Thoracic aorta (tissue), 2 donors: ENCODE measurements around the gene TMEM183A. TPM values are rescaled to one million over a fixed set of nuclear protein-coding genes. Genes with fewer than 3 reads are reported as not detected.

Source experiments
- ATAC-seq: fragments of 150-250 bp; one replicate; pipeline ENCODE4 v1.8.0; 2017; ENCODE audit warnings: low read depth; ENCODE audit not compliant: insufficient number of reproducible peaks, low FRiP score
- DNase-seq: peaks from one replicate; pipeline ENCODE4 v3.0.0-alpha.2; 2020; ENCODE audit warnings: low spot score
- H3K27ac ChIP-seq, 2 donors: fragments of 200-600 bp; sonication (generic); 1 replicate in 1 of 2; 2 replicates in 1 of 2; pipeline ENCODE4 v1.5.1; 2016; ENCODE audit warnings: mild to moderate bottlenecking in 2 of 2, moderate library complexity in 2 of 2
- H3K27me3 ChIP-seq: fragments of 200-600 bp; sonication (generic); replicated peaks from 2 replicates; pipeline ENCODE4 v1.6.0; 2016; ENCODE audit warnings: mild to moderate bottlenecking; ENCODE audit not compliant: insufficient read depth
- H3K36me3 ChIP-seq: fragments of 200-600 bp; sonication (generic); one replicate; pipeline ENCODE4 v1.5.1; 2016
- H3K4me1 ChIP-seq, 2 donors: fragments of 200-600 bp; sonication (generic); 1 replicate in 1 of 2; 2 replicates in 1 of 2; pipeline versions ENCODE4 v1.5.1 to v1.6.0; 2016; ENCODE audit warnings: low read depth in 2 of 2, mild to moderate bottlenecking in 1 of 2; ENCODE audit not compliant: control insufficient read depth in 1 of 2
- H3K4me3 ChIP-seq: fragments of 200-600 bp; sonication (generic); 2 replicates; pipeline ENCODE4 v1.5.1; 2016; ENCODE audit warnings: mild to moderate bottlenecking
- H3K9me3 ChIP-seq: fragments of 200-600 bp; sonication (generic); 2 replicates; pipeline ENCODE4 v1.5.1; 2016
- CTCF ChIP-seq: fragments of 200-600 bp; sonication (generic); IDR thresholded peaks from one replicate; pipeline ENCODE4 v1.5.1; 2019; ENCODE audit warnings: antibody characterized with exemption
- total RNA-seq, 2 donors: library from RNA; depleted of rRNA; stranded (reverse); fragments of >200 nt; gene quantifications; one replicate each; pipeline versions ENCODE4 v1.1.0 to v1.2.3, GENCODE V29; 2016

The TMEM183A gene
- total RNA-seq, 2 donors from 2014 or later: 54.3 to 72.6 TPM

DNA sequence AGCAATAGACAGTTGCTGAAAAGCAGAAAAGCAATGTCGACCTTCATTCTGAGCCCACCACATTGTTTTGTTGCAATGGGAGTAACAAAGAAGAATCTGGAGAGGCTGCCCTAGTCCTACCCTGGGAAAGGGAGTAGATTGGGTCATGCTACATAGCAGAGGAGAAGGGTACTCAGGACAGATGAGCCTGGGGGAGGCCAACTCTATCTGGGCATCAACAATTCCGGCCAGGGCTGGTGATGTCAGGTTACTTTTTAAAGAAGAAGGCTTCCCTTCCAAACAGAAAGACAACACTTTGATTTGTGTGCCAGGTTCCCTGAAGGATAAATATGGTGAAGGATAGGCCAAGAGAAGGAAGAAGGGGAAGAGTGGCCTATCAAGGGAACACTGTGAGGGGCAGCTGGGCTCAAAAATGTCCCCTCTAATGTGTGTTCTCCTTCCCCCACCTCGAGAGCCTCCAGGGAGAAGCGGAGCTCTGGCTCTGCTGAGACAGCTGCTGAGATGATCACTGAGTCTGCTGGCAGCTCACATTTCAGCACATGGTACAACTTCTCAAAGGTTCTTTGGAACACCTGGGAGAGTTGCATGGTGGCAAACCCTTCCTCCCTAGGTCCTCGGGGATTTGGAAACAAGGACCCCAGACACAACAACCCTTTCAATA lies 45.8 kb upstream of the TMEM183A start:
- no peak for DNase-seq
- no peak for ATAC-seq
- H3K27ac ChIP-seq: no peak overlapping the region
- no peaks in the 10 kb centered on the region for H3K27me3 ChIP-seq
- H3K4me3 ChIP-seq: no peak overlapping the region
- H3K4me1 ChIP-seq: peaks cover 14 to 28% of the 10 kb centered on the region in 2 donors
- no peak for TF ChIP-seq CTCF
- H3K9me3 ChIP-seq: no peaks in the 10 kb centered on the region
- H3K36me3 ChIP-seq: peaks cover 8% of the 10 kb centered on the region

DNA sequence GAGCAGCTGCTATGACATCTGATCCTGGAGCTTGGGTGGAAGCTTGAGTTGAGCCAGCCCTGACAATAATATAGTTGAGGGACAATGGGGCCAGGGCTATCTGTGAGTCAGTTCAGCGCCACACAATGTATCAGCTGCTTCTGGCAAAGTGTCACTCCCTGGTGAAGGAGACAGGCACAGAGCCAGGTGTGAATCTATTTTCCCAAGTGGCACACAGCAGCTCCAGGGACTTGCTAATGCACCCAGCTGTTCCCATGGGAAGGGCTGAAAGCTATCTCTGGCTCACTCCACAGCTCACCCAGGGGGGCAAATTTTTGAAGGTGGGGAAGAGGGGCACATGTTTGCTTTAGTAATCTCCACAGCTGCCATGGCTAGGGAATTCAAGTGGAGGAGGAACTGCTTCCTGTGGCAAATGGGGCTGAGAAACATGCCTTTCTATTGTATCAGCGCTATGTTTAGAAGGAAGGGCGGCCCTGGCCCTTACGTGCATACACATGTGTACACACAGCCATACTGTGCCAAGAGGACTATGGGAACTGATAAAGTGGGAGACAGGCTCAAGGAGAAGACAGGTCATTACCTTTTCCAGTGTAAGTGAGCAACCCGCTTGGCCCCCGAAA lies 42.3 kb upstream of the TMEM183A start:
- H3K27ac ChIP-seq: no peak overlapping the region
- H3K27me3 ChIP-seq: no peaks in the 10 kb centered on the region
- peaks cover 8% of the 10 kb centered on the region for H3K36me3 ChIP-seq
- TF ChIP-seq CTCF: no peak
- ATAC-seq: no peak
- DNase-seq: no peak
- no peaks in the 10 kb centered on the region for H3K9me3 ChIP-seq
- peaks cover 10 to 30% of the 10 kb centered on the region in 2 donors for H3K4me1 ChIP-seq
- no peak overlapping the region for H3K4me3 ChIP-seq

DNA sequence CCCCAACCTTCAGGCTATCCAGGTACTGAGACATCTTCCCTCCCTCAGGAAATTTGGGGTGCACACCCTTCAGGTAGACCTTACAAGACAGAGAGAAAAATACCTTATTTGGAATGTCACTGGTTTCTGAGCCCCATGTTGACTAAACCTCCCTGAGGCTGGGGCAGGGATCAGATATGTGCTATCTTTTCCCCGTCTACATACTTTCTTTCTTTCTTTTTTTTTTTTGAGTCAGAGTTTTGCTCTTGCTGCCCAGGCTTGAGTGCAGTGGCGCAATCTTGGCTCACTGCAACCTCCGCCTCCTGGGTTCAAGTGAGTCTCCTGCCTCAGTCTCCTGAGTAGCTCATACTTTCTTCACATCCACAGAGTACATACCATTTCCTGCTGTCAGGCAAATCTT lies 41.8 kb upstream of the TMEM183A start:
- peaks cover 8% of the 10 kb centered on the region for H3K36me3 ChIP-seq
- no peaks in the 10 kb centered on the region for H3K27me3 ChIP-seq
- no peak for TF ChIP-seq CTCF
- H3K9me3 ChIP-seq: no peaks in the 10 kb centered on the region
- no peak for DNase-seq
- H3K4me3 ChIP-seq: no peak overlapping the region
- no peak overlapping the region for H3K27ac ChIP-seq
- peaks cover 10 to 30% of the 10 kb centered on the region in 2 donors for H3K4me1 ChIP-seq
- ATAC-seq: no peak

- DNase-seq (no peak), ATAC-seq (no peak)
- Histone ChIP-seq H3K36me3 (peaks cover 8% of the 10 kb centered on the region), H3K9me3 (no peaks in the 10 kb centered on the region), H3K27me3 (no peaks in the 10 kb centered on the region), H3K4me3 (peak overlapping the region; percentile 95), H3K4me1 (peaks cover 10 to 30% of the 10 kb centered on the region in 2 donors), H3K27ac (peak overlapping the region; percentile 82 to 95)
- TF ChIP-seq CTCF: no peak
Measured at GRCh38 chr1:202966006-202966898, 40.9 kb upstream of the TMEM183A start.
